ENCODE measurements around the gene TGFBR3. TPM values are rescaled to one million over a fixed set of nuclear protein-coding genes. Genes with fewer than 3 reads are reported as not detected.

TGFBR3 gene
- total RNA-seq, 1 donor from 2014 or later = 6.9 TPM

- DNase-seq = no peak
Observed at GRCh38 chr1:91732291-91733107, 153.5 kb downstream of the TGFBR3 start.

GRCh38 chr1:91731815-91732214 is 154.1 kb downstream of the TGFBR3 start:
- DNase-seq = no peak

- no peak for DNase-seq
Observed at GRCh38 chr1:91730801-91731732, 154.9 kb downstream of the TGFBR3 start.

GRCh38 chr1:91729621-91730358 is 156.2 kb downstream of the TGFBR3 start:
- DNase-seq = no peak

- no peak for DNase-seq
Observed at GRCh38 chr1:91727763-91728162, 158.2 kb downstream of the TGFBR3 start.

- DNase-seq = no peak
Observed at GRCh38 chr1:91725989-91726721, 159.8 kb downstream of the TGFBR3 start.

GRCh38 chr1:91725618-91725988 is 160.3 kb downstream of the TGFBR3 start:
- no peak for DNase-seq

- no peak for DNase-seq
Observed at GRCh38 chr1:91724644-91725043, 161.3 kb downstream of the TGFBR3 start.

GRCh38 chr1:91724231-91724630 is 161.7 kb downstream of the TGFBR3 start:
- DNase-seq = no peak

GRCh38 chr1:91720044-91720443 is 165.9 kb downstream of the TGFBR3 start:
- no peak for DNase-seq

- DNase-seq = no peak
Observed at GRCh38 chr1:91718877-91719276, 167.1 kb downstream of the TGFBR3 start.

GRCh38 chr1:91718368-91718767 is 167.6 kb downstream of the TGFBR3 start:
- DNase-seq = no peak

GRCh38 chr1:91717839-91718238 is 168.1 kb downstream of the TGFBR3 start:
- DNase-seq = no peak

GRCh38 chr1:91716339-91716738 is 169.6 kb downstream of the TGFBR3 start:
- DNase-seq = no peak

GRCh38 chr1:91715416-91716000 is 170.4 kb downstream of the TGFBR3 start:
- DNase-seq = no peak

- no peak for DNase-seq
Observed at GRCh38 chr1:91714867-91715381, 171.0 kb downstream of the TGFBR3 start.

- no peak for DNase-seq
Observed at GRCh38 chr1:91712981-91713841, 172.7 kb downstream of the TGFBR3 start.

GRCh38 chr1:91712393-91712792 is 173.6 kb downstream of the TGFBR3 start:
- no peak for DNase-seq

GRCh38 chr1:91711504-91712247 is 174.3 kb downstream of the TGFBR3 start:
- no peak for DNase-seq

GRCh38 chr1:91710261-91710660 is 175.7 kb downstream of the TGFBR3 start:
- DNase-seq = no peak

All from occipital lobe (tissue), 2 donors.